GM21786 (cell line): Measurements from ENCODE around the gene AGA.

Experiments
- ATAC-seq: cut with Tn5 transposase; IDR thresholded peaks from one replicate; pipeline ENCODE4 v1.9.1; 2021; ENCODE audit not compliant: unreplicated experiment

The AGA gene

GRCh38 chr4:177441803-177442622 is at the start of gene AGA:
Gene AGA, minus strand, starts transcription at chr4:177442437. Its CDS starts 62 bp downstream, at chr4:177442375.
- peak; percentile 82 for ATAC-seq

GRCh38 chr4:177492022-177492421 is 49.8 kb upstream of the AGA start:
- no peak for ATAC-seq

- no peak for ATAC-seq
These were observed 48.5 kb upstream of the AGA start for GRCh38 chr4:177490769-177491168.

- ATAC-seq, result no peak
These were observed 47.4 kb upstream of the AGA start for GRCh38 chr4:177489471-177490246.

- ATAC-seq, result no peak
These were observed 45.7 kb upstream of the AGA start for GRCh38 chr4:177487977-177488376.

- ATAC-seq, result no peak
These were observed 43.3 kb upstream of the AGA start for GRCh38 chr4:177485528-177485927.

- ATAC-seq, result no peak
These were observed 42.4 kb upstream of the AGA start for GRCh38 chr4:177484613-177485021.

GRCh38 chr4:177483760-177484159 is 41.5 kb upstream of the AGA start:
- ATAC-seq, result no peak

- no peak for ATAC-seq
These were observed 41.0 kb upstream of the AGA start for GRCh38 chr4:177483271-177483670.

GRCh38 chr4:177482367-177482766 is 40.1 kb upstream of the AGA start:
- ATAC-seq, result no peak

GRCh38 chr4:177480795-177481194 is 38.6 kb upstream of the AGA start:
- no peak for ATAC-seq

- no peak for ATAC-seq
These were observed 36.8 kb upstream of the AGA start for GRCh38 chr4:177479063-177479462.

GRCh38 chr4:177478496-177478895 is 36.3 kb upstream of the AGA start:
- ATAC-seq, result no peak

- ATAC-seq, result no peak
These were observed 31.8 kb upstream of the AGA start for GRCh38 chr4:177473991-177474390.

GRCh38 chr4:177464026-177464425 is 21.8 kb upstream of the AGA start:
- ATAC-seq, result no peak

- no peak for ATAC-seq
These were observed 19.4 kb upstream of the AGA start for GRCh38 chr4:177461606-177462005.

GRCh38 chr4:177460460-177460859 is 18.2 kb upstream of the AGA start:
- ATAC-seq, result no peak

- no peak for ATAC-seq
These were observed 13.3 kb upstream of the AGA start for GRCh38 chr4:177455561-177455970.

- no peak for ATAC-seq
These were observed 10.9 kb upstream of the AGA start for GRCh38 chr4:177453116-177453515.

GRCh38 chr4:177451108-177451500 is 8.9 kb upstream of the AGA start:
- no peak for ATAC-seq

- no peak for ATAC-seq
These were observed 8.3 kb upstream of the AGA start for GRCh38 chr4:177450426-177451107.

- ATAC-seq, result no peak
These were observed 6.6 kb upstream of the AGA start for GRCh38 chr4:177448850-177449249.
